SU-DHL-6 (cell line): ENCODE results near the gene ARSB.

Source experiments
- CTCF ChIP-seq: fragments of 200-600 bp; sonication (generic); IDR thresholded peaks from one replicate; pipeline ENCODE4 v1.5.1; 2017; ENCODE audit warnings: antibody characterized with exemption, mild to moderate bottlenecking, low read length, moderate library complexity; ENCODE audit not compliant: insufficient read depth, poor library complexity, severe bottlenecking
- EZH2phosphoT487 ChIP-seq: fragments of 200-600 bp; sonication (generic), shearing (Covaris generic); conservative IDR thresholded peaks from 2 replicates; pipeline ENCODE4 v1.6.1; 2018; ENCODE audit warnings: mild to moderate bottlenecking, antibody characterized with exemption, low read length, moderate library complexity, mixed read lengths

DNA sequence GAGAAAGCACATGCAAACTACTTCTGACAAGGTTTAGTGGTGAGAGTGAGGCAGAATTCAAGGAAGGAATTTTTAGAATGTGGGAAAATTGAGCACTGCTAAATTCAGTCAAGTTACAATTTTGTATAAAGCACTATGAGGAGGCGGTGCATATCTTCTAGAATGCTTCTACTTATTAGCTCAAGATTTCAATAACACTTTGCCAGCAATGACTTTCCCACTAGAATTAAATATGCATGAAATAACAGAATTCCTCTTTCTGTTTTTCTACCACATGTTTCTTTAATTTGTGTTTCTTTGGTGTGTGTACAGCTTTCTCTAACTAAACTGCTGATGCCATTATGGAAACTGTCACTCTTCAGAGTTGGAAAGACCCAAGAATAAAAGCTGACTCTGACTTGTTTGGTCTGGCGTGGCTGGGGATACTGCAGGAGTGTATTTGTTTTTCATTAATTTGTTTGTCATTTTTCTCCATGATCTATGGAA is 163.5 kb downstream of the ARSB start:
- TF ChIP-seq CTCF, result no peak
- no peak for TF ChIP-seq EZH2phosphoT487
